ENCODE data around the gene RBMS3.

RBMS3 gene

DNA sequence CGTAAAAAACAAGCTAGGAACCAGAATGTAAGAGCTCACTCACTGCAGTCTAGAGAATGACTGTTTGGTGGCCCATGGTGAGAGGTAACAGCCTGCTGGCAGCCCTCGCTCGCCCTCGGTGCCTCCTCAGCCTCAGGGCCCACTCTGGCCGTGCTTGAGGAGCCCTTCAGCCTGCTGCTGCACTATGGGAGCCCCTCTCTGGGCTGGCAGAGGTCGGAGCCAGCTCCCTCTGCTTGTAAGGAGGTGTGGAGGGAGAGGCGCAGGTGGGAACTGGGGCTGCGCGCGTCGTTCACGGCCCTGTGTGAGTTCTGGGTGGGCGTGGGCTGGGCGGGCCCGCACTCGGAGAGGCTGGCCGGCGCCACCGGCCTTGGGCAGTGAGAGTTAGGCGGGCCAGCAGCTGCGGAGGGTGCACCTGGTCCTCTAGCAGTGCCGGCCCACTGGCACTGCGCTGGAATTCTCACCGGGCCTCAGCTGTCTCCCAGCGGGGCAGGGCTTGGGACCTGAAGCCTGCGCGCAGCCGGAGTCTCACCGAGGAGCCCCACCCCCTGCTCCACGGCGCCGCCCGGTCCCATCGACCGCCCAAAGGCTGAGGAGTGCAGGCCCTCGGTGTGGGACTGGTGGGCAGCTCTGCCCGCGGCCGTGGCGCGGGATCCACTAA, 420.6 kb downstream of the RBMS3 start:
- in situ Hi-C loops (cut with MboI; ENCODE audit: low sequenced_read_pairs), result no loop called here

DNA sequence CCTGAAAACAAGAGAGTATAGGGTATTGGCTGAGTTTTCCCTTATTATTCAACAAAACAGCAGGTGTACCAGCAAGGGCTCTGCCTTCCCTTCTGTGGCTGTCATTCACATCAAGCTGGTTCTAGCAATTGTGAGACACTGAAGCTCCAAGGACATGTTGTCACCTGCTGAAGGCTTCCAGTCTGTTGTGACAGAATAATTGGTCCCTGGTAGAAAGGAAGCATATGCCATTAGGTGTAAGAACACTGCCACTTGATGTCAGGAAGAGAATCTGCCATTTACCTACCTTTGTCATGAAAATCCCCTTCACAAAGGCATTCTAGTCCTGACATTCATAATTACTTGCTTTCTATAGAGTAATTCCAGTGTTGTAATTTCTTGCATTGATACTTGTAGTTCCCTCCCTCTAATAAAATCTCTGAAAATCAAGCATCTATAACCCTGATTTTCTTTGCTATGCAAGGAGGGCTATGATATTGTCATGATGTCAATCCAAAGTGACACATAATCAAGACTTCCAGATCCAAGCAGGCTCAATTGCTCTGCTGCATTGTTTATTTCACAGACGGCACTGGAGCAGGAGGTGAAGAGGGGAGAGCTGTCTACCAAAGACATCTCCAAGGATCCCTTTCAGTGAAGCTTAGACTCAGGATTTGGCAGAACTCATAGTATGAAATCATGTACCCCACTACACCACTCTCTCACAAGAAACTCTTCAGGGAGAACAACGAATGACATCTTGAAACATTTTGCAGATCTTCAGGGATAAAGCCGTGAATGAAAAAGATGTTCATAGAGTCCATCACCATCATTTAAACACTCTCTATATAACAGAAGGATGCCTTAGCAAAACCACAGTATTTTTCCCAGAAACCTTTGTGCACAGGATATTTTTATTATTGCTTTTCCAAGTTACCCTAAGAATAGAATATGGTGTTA, 425.3 kb downstream of the RBMS3 start:
- in situ Hi-C loops (cut with MboI; ENCODE audit: low sequenced_read_pairs), result no loop called here

DNA sequence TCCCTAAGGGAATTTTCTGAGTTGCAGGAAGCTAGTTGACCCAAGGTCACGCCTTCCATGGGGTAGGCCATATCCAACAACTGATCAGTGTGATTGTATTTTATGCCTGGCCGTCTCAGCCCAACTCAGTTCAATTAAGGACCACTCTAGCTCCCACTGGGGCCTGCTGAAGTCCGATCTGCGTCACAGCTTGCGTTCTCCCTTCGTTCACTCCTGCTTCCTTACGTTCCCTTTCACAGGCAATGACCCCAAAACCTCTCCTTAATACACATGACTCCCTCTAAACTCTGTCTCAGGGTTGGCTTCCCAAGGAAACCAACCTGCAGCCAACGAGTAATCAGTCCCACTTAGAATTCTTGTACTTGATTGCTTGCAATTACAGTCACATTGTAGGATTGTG, 428.0 kb downstream of the RBMS3 start:
- in situ Hi-C loops (cut with MboI; ENCODE audit: low sequenced_read_pairs), result no loop called here

DNA sequence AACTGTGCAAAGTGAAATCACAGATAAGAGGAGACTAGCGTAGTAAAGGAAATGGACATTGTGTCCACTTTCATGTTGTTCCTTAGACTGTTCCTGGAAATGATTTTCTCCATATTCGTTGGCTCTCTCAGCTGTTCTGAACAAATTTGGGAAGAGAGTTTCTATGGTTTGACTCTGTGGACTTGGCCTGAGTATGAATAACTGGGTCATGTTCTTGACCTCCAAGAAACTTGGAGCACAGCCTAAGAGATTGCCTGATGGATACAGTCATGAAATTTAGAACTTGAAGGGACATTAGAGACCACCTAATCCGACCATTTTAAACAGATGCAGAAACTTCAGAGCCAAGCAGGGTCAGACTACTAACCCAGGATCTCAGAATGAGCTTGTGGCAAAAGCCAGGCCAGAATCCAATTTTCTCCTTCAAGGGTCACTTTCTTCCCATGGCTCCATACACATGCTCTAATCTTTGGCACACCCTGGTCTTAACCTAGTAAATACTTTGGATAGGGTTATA, 430.4 kb downstream of the RBMS3 start:
- in situ Hi-C loops (cut with MboI; ENCODE audit: low sequenced_read_pairs), result no loop called here

DNA sequence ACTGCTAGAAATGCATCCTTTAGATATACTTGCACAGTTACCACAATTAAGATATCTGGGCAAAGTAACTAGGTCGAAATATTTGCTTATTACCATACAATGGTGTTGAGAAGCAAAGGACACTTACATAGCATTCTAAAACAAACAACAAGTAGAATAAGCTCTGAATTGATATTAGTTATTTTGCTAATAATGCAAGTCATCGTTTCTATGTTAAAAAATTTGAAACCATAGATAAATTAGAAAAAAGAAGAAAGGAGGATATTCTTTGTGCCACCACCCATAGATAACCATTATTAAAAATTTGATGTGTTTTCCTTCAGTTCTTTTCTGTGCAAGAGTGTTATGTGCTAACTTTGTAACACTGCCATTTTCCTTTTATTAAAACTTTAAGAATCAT, 435.3 kb downstream of the RBMS3 start:
- in situ Hi-C loops (cut with MboI; ENCODE audit: low sequenced_read_pairs), result no loop called here

DNA sequence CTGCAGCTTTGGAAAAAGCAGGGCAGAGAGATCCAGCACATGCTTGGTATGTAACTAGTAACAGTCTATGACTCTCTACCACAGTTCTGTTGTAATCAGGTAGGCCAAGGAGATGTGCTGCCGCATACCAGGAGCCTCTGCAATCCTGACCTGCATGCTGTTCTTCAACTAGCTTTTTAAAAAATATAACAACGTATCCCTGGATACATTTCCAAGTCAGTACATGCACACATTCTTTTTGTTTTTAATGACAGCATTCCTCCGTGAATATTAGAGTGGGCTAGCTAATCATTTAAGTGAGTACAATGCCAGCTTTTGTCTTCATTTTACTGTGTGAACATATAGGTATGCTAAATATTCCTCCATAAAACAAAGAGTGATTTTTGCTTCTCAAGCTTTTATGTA, 437.8 kb downstream of the RBMS3 start:
- in situ Hi-C loops (cut with MboI; ENCODE audit: low sequenced_read_pairs), result no loop called here

DNA sequence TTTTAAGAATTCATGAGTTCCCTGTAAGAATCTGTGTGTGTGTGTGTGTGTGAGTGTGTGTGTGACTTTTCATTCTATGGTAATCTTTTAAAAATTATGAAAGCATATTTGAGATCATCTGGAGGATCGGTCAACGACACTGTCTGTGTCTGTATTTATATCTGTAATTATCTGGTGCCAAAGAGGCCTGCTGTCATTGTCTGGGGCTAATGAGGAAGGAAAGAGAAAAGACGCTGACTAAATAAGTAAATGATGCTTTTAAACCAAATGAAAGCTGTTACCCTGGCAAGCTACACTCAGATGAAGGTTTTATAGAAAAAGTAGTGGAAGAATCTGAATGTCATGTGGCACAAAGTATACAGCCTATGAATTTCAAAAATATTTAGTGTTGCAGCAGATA, 439.8 kb downstream of the RBMS3 start:
- in situ Hi-C loops (cut with MboI; ENCODE audit: low sequenced_read_pairs), result no loop called here

DNA sequence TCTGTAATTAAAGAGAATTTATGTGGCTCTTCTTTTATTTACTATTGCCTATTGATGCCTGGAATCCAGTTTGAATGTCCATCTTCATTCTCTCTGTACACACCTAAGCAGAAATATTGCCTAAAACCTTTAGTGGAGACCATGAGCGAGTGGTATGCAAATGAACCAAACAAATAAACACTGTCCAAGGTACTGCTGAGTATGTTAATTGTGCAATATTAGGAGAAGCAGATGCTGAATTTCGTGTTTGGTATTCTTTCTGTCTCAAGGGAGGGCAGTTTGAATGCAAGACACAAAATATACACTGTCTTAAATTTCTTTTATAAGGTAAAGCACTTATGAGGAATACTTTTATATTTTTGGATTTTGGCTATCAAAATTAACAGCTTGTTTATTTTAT, 440.9 kb downstream of the RBMS3 start:
- in situ Hi-C loops (cut with MboI; ENCODE audit: low sequenced_read_pairs), result no loop called here

DNA sequence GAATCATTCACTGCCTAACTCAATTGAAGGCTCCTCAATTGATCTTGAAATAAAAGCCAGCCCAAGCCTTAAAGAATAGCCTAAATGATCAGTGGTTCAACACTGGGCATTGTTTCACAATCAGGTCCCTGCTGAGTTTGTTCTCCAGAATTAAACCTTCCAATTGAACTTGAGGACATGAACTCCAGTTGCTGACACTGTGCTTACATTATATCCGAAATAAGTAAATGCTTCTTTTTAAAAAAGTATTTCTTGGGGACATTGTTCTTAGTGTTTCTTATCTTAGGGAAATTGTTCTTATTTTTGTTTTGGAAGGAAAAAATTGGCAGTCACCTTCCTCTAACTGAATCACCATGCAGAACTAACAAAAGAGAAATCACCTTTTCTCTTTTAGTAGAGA, 450.2 kb downstream of the RBMS3 start:
- in situ Hi-C loops (cut with MboI; ENCODE audit: low sequenced_read_pairs), result no loop called here

DNA sequence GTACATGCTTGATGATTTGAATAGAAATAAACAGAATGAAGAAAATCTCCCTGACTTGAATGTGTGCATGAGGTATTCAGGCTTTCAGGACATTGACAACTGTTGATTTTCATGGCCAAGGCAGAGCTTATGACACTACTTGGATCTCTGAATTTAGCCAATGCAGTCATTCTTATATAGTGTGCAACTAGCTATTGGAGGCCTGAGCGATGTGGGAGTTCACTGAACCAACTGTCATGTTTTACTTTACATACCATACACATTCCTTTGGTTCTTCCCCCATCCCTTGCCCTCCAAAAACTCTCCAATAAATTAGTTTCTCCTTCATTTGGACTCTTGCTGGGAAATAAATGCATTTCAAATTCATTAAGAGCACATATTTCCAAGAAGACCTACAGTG, 460.4 kb downstream of the RBMS3 start:
- in situ Hi-C loops (cut with MboI; ENCODE audit: low sequenced_read_pairs), result no loop called here

DNA sequence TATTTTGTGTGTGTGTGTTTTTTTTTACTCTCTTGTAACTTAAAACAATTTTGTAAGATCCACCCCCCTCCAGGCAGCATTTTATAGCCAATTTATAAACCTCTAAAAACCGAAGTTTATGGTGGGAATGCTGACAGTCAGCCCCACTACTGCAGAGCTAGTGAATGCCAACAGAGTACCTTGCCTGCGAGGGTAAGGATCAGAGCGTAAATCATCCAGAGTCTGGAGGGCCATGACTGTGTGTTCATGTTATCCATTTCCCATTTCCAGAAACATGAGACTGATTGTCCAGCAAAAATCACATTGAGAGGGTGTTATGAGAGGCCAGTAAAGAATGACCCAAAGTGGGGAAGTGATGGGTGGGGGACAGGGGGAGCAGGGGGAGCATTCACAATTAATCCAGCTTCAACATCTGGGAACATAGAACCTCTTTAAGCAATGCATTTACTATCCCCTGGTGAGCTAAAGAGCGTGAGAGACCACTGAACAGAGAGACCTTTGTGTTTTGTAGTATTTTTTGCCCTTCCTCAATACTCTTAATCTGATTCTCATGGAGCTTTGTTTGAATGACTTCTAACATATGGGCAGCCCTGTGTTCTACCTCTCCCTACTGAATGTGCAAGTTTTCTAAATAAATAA, 464.5 kb downstream of the RBMS3 start:
- in situ Hi-C loops (cut with MboI; ENCODE audit: low sequenced_read_pairs), result no loop called here

DNA sequence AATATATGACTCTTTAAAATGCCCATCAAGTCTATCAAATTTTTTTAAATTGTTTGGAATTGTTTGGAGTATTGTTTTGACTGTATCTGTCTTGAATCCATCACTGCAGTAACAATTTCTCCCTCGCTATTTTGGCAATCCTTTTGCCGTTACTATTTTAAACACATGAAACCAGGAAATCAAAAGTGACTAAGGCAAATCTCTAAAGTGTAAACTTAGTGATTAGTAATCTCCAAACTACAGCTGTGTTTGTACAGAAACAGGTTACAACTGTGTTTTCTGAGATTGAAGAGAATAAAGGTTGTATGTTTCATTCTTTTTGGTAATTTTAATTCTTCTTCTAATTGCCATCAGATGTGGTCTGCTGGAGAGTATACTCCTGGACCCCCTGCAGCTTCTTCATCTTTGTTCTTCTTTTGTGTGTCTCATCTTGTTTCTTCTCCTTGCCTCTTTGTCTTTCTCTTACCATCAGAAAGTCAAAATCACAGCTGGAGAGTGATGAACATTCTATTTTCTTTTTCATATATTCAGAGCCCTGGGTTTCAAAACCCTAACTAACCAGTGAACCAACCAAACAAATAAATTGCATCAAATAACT, 465.4 kb downstream of the RBMS3 start:
- in situ Hi-C loops (cut with MboI; ENCODE audit: low sequenced_read_pairs), result no loop called here

DNA sequence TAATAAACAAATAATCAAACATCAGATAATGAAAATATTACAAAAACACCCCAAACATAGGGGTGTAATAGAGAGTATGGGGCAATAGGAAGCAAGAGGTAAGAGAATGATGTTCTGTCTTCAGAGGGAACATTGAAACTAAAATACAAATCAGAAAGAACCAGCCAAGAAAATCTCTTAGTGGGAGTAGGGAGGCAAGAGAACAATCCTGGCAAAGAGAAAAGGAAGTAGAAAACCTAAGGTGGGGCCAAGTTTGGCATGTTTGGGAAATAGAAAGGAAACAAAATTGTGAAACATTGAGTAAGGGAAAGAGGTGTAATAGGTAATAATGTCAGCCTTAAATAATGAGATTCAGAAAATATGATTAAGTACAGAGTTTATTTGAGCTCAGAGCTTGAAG, 467.1 kb downstream of the RBMS3 start:
- in situ Hi-C loops (cut with MboI; ENCODE audit: low sequenced_read_pairs), result no loop called here

DNA sequence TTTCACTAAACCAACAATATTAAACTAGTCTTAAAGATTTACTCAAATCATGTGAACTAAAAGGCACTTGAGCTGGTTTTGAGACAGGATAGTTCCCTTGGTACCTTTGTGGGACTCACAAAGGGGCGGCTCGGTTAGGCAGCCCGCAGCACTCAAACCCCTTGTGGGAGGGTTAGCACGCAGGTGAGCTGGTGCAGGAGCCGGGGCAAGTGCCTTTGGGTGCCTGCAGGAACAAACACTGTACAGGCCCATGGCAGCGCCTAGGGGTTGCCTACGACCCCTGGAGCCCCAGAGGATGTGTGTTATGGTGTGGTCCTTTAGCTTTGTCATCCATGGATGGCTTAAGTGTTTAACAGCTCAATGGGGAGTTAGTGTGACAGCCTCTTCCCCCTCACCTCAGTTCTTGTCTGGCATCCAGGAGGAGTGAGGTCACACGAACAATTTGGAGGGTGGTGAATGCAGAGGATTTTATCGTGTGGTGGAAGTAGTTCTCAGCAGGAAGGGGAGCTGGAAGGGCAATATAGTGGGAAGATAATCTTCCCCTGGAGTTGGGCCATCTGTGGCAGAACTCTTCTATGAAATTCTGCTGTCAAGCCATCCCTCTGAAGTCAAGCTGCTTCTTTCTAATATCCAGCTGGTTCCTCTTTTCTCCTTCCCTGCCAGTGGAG, 470.9 kb downstream of the RBMS3 start:
- in situ Hi-C loops (cut with MboI; ENCODE audit: low sequenced_read_pairs), result no loop called here

DNA sequence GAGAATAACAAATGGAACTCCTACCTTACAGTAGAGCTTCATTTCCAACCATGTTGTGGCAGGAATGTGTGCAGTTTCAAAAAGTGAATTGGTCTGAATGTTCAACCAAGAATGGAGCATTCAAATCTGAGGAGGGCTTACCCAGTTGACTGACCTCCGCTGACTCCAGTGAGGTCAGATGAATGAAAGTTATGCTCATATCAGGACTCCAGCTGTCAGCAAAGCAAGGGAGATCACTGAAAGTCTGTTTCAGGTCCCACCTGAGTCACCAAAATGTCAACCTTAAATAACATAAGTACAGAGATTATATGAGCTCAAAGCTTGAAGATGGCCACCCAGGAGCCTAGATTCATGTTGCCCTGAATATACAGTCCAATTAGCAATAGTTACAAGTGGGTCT, 473.5 kb downstream of the RBMS3 start:
- in situ Hi-C loops (cut with MboI; ENCODE audit: low sequenced_read_pairs), result no loop called here

DNA sequence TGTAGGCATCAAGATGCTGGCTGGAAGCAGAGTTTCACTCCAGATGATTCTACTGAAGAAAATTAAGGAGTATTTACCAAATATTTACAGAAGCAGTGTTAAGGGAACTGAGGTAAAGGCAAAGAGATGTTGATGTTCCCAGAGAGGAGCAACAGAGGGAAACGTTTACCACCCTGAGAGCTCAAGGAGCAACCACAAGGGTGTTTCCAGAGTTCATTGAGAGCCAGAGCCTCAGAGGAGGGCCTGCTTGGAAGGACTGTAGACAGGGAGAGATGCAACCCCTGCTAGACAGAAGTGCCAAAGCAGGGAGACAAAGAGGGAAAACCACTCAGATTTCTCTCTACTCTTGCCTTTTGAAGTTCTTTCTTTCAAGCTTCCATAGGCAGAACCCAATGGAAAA, 474.5 kb downstream of the RBMS3 start:
- in situ Hi-C loops (cut with MboI; ENCODE audit: low sequenced_read_pairs), result no loop called here

DNA sequence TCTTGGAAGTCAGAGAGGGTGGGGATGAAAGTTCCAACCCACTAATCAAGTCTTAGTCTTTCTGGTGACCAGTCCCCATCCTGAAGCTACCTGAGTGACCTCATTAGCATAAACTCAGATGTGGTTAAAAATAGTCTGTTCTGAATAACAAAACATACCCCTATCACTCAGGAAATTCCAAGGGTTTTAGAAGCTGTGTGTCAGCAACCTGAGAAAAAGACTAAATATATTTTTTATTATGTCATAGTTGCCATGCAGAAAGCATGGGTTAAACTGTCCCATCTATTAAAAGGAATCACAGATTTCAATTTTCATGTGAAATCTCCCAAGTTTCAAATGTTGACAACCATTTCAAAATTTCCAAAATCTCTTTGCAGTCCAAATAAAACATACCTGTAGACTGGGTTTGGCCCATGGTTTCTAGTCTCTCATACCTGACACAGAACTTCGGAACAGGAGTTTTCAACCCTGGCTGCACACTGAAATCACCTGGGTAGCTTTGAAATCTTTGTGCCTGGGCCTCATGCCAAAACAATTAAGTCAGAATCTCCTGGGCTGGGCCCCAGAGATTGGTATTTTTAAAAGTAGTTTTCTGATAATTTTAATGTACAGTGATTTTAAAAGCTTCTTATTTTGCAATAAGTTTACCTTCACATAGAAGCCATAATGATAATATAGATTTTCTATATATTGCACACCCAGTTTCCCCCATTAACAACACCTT, 476.3 kb downstream of the RBMS3 start:
- in situ Hi-C loops (cut with MboI; ENCODE audit: low sequenced_read_pairs), result no loop called here

DNA sequence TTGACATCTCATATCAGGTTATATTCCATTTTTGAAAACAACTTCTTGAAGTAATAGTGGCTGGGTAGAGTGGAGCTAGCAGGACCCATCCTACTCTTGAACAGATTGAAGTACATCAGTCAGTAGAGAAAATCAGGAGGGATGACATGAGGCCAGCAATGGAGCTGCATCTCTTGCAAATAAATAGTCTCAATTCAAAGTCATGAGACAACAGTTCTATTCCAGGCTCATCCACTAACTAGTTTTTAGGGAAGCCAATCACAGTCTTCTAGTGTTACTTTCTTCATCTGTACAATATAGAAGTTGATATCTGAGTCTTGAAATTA, 477.2 kb downstream of the RBMS3 start:
- in situ Hi-C loops (cut with MboI; ENCODE audit: low sequenced_read_pairs), result no loop called here

DNA sequence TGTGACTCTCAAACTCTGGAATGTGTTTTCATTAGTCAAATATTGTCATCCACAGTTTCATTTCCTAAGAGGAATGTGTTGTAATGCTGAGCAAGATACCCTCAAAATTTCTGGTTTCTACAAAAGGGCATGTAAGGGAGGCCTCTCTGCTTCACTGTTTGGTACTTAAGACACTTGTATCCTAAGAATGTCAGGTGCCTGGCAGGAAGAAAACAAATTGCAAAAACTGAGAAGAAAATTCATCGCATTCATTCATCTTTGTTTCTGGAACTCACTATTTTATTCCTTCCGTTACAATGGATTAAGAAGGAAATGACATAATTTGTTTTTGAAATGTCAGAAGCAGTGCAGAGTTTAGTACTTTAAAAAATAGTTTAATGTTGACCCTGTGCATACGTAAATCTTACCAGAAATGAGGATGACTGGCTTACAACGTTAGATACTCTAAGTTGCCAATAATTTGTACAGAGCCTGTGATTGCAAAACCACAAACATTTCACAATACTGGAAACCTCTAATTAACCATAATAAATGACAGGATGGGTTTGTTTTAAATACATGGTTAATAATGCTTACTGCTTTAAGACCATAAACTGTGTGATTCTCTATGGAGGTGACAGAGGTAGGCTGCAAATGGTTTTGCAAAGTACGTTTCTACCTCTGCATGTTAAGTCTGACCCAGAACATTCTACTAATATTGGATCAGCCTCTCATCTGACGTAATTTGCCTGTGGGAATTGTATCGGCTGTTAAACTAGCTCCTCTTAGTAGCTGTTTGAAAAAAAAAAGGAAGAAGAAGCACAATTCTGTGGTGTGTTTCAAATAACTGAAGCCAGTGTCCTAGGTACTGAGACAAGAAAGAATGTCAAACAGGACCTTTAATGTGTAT, 477.8 kb downstream of the RBMS3 start:
- in situ Hi-C loops (cut with MboI; ENCODE audit: low sequenced_read_pairs), result no loop called here

Data from HL-60/S4 treated with retinoic acid at 250 ng/mL for 4 days and 3 days (cell line).